T-helper 1 cell treated with Interleukin-12 subunit alpha and Interleukin-12 subunit beta and Interleukin-4 antibody, amounts not matched to agents 30 ng/mL and 1 ng/mL, for 36 hours (primary cell): ENCODE data around the gene MYORG. TPM values are rescaled to one million over a fixed set of nuclear protein-coding genes. Genes with fewer than 3 reads are reported as not detected.

Experiments used
- intact Hi-C: fragments of 100-400 bp; cut with micrococcal nuclease; formaldehyde crosslinking; loops from one replicate; pipeline ENCODE4 v1.15.1; 2024
- total RNA-seq: library from RNA; stranded (reverse); gene quantifications from 2 replicates; pipeline ENCODE4 v1.2.3, GENCODE V29; 2022

Gene MYORG
- total RNA-seq, 1 donor from 2014 or later: 1.2 TPM

DNA sequence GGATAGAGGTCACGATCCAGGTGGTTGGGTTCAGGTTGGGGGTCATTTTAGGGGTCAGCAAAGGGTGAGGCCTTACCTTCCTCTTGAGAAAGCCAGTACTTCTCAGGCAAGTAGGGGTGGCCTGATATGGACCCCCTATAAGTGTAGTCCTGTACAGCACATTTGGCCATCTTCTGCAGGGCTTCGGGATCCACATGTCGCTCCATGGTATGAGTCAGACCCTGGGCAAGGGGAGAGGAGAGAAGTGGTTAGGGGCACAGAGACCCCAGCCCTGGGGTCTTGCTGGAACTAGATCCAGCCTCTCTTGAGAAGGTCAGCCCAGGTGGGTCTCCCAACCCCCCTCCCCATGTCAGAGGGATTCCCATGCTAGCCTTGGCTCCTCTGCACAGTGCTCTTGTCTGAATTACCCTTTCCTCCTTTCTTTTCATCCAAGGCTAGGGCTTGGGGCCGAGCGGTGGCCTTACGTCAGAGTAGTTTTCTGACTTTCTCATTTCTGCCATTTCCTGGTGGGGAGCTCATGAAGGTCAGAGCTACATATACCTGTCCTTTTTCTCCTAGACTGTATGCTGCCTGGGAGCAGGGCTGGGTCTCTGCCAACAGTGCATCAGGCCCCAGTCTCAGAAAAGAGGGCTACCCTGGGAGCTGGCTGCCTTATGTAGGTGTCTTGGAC is 9.0 kb upstream of the MYORG start:
- intact Hi-C loops: no loop called here

DNA sequence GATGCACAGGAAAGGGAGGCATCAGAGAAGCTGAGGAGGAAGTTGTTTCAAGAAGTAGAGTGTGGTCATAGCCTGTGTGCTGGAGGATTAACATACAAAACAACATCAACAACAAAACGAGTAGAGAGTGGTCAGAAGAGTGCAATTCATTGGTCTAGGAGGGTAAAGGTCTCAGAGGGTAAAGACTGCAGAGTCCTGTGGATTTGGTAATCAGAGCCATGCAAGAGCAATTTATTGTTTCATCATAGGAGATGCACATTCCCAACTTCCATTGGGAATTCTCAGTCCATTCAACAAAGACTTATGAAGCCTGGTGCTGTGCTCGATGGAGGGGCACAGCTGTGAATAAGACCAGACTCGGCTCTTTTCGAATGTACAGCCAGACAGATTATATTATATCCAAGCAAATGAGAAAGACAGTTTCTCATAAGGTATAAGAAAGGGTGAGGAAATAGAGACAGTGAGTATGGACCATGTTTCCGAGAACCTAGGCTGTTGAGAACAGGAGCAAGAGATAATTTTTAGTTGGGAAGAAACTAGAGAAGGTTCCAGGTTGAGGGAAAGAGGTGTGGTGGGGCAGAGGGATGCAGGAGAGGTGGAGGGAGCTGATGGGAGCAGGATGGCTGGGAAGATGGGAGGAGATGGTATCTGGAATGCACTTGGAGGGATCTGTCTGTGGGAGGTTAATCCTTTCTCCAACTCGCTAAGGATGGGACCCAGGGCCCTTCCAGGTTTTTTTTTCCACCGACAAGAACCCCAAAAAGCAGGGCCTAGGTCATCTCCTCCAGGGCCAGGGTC is 7.9 kb upstream of the MYORG start:
- intact Hi-C loops: no loop called here

DNA sequence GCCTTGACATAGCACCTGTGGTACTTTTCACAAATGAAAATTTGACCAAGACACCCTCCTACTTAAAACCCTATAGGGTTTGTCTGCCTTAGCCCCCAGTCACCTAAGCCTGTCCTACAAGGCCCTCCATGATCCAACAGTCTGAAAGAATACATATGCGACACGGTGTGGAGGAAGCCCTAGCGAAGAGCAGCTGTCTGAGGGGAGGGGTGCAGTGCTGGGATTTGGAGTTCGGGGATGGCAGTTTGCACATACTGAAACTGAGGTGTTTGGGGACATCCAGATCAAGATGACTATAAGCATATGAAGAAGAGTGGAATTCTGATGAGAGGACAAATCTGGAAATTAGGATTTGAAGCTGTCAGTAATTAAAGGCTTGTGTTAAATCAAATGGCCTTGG is 7.2 kb upstream of the MYORG start:
- intact Hi-C loops: no loop called here

DNA sequence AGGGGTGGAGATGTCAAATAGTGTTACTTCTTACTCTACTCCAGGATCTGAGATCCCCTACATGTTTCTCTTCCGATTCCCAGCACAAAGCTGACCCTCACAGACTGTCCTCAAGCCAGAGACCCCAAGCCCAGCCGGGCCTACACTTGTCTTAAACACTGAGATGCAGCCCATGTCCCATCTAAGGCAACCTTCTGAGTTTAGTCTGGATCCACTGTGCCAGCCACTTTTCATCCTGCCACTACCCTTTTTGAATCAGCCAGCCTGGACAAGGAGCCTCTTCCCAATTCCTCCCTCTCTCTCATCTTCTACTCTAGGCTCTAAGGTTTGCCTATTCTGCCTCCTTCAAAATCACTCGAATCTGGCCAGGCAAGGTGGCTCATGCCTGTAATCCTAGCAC is 6.2 kb upstream of the MYORG start:
- intact Hi-C loops: no loop called here

DNA sequence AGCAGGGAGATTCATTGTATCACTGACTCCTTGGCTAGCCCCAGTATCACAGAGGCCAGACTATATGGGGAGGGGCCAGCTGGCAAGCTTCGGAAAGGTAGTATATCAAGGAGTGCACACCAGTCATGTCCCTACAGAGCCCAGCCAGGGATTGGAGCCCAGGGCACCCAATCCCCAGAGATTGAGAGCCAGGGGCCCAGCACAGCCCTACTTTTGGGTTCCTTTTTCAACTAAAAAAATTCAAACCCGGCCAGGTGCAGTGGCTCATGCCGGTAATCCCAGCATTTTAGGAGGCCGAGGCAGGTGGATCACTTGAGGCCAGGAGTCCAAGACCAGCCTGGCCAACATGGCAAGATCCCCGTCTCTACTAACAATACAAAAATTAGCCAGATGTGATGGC is 5.4 kb upstream of the MYORG start:
- intact Hi-C loops: no loop called here

DNA sequence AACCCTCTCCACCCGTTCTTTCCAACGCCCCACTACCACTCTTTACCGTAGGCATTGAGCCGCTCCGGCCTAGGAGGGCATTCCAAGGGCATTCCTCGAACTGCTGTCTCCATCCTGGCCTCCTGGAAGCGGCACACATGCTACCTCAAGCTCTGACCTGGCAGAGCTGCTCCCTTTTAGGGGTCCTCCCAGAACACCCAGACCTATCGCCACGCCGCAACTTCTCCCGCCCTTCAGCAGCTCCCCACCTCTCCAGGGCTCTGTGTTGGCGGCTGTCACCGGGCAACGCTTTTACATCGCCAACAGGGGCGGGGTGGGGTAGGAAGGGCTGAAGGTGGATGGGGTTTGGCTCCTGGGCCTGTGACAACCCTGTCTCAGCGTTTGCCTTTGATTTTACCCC is 4.6 kb upstream of the MYORG start:
- intact Hi-C loops: loop anchor here (2.0 kb wide), 1 partner anchor 607 kb away; the partner anchor contains the start of gene DNAJB5

DNA sequence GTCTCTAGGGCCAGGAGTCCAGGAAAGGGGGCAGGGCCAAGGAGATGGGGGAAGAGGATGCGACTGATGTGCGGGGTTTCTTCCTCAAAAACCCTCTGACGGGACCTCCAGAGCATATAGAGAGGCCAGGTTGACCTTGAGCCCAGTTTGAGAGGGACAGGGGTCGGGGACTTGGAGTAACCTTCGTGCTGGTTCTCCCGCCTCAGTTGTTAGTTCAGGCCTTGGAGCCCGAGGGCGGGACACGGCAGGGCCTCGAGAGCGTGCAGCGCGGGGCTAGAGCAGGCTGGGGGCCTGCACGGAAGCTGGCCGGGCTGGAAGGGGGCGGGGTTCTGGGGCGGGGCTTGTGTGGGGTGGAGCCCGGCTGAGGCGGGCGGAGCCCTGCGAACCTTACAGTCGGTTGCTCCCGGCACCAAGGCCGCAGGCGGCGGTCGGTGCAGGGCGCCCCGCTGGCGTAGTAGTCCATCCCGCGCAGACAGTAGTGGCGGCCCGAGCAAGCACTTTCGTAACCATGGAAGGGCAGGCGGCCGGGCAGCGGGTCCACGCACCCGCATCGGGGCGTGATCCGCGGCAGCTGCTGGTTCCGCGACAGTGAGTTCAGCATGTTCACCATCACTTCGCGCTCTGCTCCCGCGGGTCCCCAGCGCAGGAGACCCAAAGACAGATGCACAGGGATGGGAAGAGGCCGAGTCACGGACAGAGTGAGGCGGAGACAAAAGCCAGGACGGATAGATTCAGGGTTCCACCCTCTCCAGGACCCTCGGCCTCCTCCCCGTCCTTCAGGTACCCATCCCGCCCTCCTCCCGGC is 4.0 kb upstream of the MYORG start:
- intact Hi-C loops: loop anchor here (1.0 to 2.0 kb wide), 4 partner anchors 143 to 1355 kb away; partner anchors contain the start of genes DNAJA1, DNAJB5 and SIGMAR1

DNA sequence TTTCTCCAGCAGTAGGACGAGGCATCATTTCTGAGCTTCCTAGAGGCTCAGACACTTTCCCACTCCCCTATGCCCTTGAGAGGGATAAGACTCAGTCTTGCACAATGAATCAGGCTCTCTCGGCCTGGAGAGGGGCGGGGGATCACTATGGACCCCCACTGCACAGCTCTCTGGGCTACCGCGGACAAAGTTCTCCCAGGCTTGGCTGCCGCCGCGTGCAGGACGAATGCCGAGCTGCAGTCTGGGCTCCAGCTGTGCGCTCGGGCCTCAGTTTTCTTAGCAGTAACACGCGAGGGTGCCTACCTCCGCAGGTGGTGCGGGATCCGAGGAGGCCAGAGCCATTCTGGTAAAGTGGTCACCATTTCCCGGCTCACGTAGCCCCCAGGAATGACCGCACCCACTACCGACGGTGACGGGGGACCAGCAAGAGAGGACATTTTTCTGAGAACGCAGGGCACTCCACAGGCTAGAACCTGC is 3.4 kb upstream of the MYORG start:
- intact Hi-C loops: loop anchor here (1.0 to 2.0 kb wide), 4 partner anchors 143 to 1355 kb away; partner anchors contain the start of genes DNAJA1, DNAJB5 and SIGMAR1

DNA sequence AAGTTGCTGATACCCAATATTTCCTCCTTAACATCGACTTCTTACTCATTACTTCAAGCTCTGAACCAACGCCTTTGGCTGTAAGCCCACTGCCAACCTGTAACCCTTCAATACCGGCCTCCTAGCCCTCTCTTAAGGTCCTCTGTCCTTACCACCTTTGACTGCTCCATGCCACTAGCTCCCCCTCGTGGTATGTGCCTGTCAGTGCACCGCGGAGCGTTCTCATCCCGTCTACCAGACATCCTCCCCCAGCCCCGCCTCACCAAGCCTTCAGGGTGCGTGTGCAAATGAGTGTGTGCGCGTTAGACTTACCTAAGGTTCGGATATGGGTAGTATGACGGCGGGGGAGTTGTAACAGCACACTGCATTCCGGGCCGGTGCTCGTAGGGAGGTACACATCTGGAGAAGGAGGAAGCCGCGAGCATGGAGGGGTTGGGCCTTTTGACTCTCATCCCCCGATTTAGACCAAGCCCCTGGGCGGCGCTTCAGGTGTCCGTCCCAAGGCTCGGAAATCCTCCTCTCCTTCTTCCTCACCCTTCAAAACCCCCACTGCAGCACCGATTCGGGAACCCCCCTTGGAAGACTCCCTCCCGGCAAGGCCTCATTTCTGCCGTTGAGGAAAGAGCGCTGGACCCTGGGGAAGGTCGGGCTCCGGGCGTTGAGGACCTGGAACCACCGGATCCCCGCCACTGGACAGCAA is 2.8 kb upstream of the MYORG start:
- intact Hi-C loops: loop anchor here (1.0 to 10.0 kb wide), 18 partner anchors 50 to 1435 kb away; partner anchors contain the start of genes BAG1, CHMP5, CREB3 and DCTN3

DNA sequence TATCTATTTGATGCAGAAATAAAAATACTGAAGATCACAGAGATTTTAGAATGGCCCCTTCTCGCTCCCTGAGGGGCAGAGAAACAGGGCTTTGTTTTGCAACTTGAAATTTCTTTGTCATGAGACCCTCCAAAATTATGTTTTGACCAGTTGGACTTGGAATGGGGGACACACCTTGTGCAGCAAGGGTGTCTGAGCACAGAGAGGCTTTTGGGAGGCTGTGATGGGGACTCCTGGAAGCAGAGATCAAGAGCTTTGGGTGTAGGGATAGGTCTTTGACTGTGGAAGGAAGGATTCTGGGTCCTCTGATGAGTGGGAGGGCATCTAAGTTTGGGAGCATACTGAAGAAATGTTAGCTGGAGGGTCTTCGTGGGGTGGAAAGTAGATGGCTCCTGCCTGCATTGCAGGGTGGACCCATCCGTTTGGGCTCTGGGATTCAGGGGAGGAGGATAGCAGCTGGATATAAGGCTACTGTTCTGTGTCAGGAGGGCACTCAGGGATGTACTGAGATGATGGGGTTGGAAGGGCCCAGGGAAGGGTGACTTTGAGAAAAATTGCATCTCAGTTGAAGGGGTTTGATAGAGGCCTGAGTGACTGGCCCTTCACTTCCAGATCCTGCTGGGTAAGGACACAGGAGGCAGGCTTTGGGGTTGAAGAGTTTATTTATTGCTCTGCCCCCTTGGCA is 1.8 kb upstream of the MYORG start:
- intact Hi-C loops: loop anchor here (1.0 to 10.0 kb wide), 14 partner anchors 49 to 1436 kb away; partner anchors contain the start of genes BAG1, CHMP5, CREB3 and DCTN3

DNA sequence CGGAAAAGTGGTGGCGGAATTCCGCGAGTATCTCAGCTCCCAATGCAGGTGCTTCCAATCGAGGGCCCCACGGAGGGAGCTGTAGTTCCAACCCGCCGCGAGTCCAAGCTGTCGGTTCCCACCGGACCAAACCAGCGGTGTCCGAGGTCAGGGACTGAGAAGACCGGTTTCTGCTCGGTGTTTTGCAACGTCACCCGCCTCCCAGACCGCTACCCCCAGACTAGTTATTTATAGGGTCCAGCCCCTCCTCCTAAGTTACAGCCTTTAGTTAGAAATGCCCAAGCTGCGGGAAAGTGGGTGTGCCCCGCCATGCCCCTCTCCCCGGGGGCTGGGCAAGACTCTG is 677 bp upstream of the MYORG start:
- intact Hi-C loops: loop anchor here (1.0 to 10.0 kb wide), 11 partner anchors 81 to 1437 kb away; partner anchors contain the start of genes BAG1, CHMP5, CREB3 and DCAF12

DNA sequence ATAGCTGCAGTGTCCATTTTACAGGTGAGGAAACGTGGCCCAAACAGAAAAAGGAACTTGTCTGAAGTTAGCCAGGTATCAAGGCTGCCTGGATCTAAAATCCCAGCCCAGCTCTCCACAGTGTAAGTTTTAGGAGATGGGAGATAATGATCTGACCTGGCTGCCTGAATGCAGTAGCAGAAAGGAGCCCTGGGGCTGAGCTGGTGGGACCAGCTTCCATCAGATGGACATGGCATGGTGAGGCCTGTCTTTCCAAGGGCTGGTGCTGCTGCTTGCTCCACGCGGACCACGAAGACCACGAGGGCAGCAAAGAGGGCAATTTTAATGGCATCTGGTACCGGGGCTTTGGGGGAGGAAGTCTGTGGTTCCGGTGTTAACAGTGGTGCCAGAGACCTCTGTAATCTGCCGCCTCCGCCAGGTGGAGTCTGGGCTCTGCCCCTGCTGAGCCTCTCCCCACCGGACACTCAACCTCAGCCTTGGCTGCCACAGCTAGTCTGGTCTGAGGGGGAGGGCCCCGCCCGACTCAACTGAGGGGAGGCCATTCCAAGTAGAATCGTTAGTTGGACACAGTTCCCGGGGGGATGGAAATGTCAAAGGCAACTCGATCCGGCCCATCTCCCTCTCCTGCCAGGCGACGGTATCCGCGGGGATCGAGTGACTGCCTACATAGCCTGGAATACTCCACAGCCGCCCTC is 650 bp downstream of the MYORG start:
- intact Hi-C loops: loop anchor here (1.0 to 10.0 kb wide), 8 partner anchors 261 to 1439 kb away; partner anchors contain the start of genes BAG1, CHMP5, CREB3 and HINT2

DNA sequence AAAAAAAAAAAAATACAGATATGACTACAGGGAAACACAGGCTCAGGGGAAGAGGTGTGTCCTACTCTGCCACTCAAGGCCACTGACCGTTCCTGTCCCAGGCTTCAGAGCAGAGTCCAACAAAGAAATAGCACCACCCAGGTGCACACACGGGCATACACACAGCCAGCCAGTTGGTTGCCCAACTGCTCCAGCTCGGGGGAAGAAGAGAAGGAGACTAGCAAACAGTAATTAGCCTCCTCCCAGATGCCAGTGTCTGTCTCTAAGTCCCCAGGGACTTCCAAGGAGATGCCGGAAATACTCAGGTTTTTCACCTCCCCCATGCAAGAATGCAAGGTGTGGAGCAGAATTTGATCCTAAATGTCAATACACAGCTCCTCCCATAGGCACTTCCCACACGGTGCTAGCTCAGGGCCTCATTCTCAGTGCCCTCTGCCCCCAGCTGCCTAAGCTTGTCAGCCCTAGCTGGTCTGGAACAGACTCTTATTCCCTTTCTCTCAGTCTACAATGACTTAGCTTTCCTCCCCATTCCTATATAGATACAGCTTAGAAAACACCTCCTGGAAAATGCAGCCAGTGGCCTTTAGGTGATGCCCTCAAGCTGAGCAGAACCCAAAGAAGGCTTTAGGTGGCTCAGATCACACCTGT is 1.7 kb downstream of the MYORG start:
- intact Hi-C loops: loop anchor here (5.0 to 10.0 kb wide), 6 partner anchors 697 to 1440 kb away; partner anchors contain the start of genes BAG1, CHMP5, CREB3 and HINT2

DNA sequence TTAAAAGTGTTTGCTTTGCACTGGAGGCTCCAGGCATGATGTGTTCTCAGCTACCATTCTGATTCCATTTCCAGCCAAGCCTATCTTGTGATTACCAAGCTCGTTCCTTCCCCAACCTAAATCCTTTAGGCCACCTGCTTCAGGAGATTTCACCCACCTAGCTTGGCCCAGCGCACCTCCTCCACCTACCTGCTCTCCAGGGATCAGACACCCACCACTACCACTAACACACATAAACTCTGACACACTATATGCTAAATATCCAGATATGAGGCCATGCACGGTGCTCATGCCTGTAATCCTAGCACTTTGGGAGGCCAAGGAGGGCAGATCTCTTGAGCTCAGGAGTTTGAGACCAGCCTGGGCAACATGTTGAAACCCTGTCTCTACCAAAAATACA is 2.4 kb downstream of the MYORG start:
- intact Hi-C loops: loop anchor here (10.0 kb wide), 2 partner anchors 1110 to 1440 kb away; partner anchors contain the start of genes BAG1, CHMP5, HINT2 and SPAG8

DNA sequence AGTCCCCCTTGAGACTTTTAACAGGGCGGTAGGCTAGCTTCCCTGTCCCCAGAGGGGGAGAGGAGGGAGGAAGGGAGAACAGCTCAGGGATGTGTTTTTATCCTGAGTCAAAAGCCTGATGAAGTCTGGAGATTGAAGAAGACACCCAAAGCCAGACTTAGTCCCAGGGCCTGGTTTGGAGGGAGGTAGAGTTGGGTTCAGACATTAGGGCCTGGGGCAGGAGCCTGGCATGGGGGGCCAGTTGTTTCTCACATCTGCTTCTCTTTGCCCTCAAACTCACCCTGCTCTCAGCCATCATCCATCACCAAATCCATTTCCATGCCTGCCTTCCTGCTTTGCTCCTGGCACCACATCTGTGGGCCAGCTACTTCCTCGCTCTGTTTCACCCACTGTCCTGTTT is 2.9 kb downstream of the MYORG start:
- intact Hi-C loops: loop anchor here (10.0 kb wide), 2 partner anchors 1109 to 1441 kb away; partner anchors contain the start of genes BAG1, CHMP5, HINT2 and SPAG8

DNA sequence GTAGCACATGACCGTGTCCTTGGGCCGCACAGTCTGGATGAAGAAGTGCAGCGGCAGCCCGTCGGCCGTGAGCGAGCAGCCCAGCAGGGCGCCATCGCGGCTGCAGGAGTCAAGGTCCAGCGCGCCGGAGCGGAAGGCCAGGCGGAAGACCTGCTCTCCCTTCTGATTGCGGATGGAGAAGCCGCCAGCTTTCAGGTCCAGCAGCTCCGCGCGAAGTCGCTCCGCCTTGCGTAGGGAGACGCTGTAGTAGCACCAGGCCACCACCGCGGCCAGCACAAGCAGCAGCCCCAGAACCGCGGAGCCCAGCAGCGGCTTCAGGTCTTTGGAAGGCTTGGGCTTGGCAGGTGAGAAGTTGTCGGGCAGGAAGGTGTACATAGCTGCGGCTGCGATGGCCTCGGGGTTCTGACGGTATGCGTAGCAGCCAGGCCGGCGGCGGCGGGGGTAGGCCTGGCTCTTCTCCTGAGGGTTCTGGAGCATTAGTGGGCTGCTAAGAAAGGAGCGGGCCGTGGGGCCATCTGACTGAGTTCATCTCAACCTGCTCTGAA is 4.2 kb downstream of the MYORG start:
- intact Hi-C loops: loop anchor here (10.0 kb wide), 2 partner anchors 1108 to 1442 kb away; partner anchors contain the start of genes BAG1, CHMP5, HINT2 and SPAG8

DNA sequence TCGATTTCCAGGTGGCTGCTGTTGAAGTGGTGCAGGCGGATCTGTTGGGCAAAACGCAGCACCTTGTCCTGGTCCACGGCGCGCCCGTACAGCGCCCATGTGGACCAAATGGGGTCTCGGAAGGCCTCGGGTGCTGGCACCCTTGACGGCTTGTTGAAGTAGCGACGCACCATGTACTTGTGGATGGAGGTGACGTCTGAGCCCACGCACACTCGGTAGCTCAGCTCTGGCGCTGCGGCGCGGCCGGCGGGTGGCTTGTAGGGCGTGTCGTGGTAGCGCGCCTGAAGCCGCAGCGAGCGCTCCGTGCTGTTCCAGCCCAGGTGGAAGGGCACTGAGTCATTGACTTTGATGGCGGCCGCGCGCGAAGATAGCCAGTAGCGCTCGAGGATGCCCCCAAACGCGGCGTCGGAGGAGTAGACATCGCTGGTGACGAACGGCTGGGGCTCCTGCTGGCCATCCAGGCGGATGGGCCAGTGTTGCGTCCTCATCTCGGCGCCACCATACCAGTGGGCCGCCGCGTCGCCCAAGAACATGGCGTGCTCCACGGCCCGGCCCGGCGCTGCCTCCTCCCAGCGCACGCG is 4.7 kb downstream of the MYORG start:
- intact Hi-C loops: loop anchor here (10.0 kb wide), 2 partner anchors 1107 to 1443 kb away; partner anchors contain the start of genes BAG1, CHMP5, HINT2 and SPAG8
